Femur (tissue), 1 donor: Measurements from ENCODE around the gene DENND1A.

Experiments used
- DNase-seq: peaks from one replicate; pipeline ENCODE4 v3.0.0-alpha.2; 2017

The DENND1A gene

DNA sequence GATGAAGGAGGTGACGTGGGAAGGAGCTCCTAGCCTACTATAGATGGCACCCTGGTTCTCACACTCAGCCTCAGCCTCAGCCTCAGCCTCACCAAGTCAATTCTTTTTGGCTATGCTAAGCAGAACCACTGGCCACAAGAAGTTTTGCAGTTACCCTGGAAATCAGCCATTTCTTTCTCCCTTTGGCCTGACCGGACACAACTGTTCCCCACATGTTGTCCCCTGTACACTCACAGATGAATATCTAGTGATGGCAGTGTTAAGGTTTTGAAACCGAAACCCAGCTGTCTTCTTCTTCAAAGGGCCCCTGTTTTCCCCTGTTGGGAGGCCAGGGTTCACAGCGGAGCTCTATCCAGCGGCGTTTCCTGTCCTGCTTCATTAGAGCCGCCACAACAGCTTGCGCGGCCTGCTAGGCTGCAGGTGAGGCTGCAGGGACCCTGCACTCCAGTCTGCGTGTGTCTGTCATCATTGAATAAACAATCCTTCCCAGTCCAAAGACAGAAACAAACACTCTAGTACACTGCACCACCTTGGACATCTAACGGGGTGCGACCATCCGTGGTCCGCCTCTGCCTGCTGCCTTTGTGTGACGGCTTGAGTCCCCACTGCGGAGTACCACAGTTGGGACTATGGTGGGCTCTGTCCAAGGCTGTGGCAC, 250.5 kb downstream of the DENND1A start:
- peak; percentile 24 for DNase-seq

DNA sequence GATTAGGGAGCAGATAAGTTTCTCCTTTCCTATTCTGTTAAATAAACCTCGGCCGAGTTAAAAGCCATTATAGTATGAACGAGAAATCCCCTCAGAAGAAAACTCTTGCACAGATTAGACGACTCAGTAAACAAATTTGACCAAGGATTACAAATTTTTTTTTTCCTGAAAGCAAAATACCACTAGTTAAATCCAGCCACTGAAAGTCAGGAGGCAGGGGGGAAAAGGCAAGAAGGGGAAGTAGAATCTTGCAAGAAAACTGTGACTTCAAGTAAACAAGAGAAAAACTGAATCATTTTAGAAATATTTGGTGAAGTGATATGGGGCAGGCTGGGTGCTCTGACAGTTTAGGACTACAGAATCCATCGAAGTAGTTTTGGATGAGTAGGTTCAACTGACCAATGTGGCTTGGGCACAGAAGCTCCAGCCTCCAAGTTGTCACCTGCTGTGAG, 251.0 kb downstream of the DENND1A start:
- DNase-seq = no peak

DNA sequence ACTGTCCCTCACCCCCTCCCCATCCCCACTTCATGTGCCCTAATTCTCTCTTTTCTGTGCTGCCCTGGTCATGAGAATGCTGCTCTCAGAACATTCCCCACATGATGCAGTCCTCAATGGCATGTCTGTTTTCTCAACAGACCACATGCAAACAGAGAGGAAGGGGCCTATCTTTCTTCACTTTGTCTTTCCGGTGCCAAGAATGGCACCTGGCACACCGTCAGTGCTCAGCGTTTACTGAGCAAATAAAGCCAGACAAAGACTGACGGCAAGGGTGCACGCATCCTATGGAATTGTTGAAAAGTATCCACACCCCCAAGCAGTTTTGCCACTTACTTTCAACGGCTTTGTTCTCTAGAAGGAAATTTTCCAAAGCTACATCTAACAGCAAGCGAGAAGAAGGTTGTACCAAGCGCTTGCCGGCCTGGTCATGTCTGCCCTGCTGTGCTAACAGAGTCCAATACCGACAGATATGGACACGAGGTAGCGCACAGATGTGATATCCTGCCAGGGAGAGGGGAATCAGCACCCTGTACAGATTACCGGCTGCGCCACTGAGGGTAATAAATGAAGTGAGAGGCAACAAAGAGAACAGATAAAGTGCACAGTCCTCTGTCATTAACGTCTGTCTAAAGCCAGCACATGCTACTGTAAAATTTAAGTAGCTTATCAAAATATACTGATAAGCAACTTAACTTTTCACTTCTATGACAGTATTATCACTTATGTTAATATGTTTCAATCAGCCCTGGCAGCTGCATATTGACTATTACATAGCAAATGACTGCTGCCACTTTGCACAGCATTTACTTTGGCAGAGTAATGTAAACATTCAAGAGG, 251.7 kb downstream of the DENND1A start:
- no peak for DNase-seq

DNA sequence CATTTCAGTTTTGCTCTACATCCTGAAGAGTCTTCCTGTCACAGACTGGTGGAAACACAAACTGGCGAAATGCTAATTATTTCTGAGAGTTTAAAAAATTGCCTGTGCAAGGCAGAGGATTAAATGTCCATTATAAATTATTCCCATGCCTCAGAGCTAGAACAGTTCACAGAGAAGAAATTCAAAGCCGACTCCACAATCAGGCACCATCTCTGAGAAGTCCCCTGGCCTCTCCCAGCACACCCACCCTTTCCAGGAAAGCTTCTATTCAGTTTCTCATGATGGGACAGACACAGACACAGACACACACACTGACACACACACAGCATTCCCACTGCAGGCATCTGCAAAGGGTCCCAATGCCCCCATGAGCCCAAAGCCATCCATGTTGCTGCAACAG, 253.1 kb downstream of the DENND1A start:
- no peak for DNase-seq

DNA sequence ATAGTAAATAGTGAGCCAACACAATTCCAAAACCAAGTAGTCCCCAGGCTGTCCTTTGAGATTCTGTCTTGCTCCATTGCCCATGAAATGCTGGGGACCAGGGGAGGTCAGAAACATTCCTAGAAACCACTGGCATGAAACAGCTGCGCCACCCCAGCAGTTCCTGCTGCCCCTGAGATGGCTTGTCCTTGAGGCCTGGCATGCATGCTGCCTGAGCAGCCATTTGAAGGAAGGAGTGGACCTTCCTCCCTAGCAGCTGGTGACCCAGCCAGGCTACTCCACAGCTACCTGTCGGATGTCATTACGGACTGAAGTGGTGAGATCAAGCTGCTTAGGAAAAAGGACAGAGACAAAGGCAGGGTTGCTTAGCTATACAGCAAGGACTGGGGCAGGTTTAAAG, 260.6 kb downstream of the DENND1A start:
- DNase-seq = no peak

DNA sequence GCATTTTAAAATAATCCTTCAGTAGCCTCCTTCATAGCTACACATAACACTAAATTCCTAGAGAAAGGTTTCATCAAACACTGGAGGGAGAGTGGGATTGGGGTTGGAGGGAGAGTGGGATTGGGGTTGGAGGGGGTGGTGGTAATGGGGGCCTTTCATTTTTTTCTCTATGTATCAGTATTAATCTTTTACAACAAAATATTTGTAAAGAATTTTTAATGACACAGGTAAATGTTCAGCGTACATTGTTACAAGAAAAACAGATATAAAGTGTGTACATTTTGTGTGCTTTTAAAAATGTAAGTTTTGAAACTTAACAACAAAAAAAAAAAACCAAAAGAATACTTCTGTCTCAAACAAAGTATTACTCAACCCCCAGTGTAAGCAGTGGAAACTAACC, 266.4 kb downstream of the DENND1A start:
- DNase-seq = no peak

DNA sequence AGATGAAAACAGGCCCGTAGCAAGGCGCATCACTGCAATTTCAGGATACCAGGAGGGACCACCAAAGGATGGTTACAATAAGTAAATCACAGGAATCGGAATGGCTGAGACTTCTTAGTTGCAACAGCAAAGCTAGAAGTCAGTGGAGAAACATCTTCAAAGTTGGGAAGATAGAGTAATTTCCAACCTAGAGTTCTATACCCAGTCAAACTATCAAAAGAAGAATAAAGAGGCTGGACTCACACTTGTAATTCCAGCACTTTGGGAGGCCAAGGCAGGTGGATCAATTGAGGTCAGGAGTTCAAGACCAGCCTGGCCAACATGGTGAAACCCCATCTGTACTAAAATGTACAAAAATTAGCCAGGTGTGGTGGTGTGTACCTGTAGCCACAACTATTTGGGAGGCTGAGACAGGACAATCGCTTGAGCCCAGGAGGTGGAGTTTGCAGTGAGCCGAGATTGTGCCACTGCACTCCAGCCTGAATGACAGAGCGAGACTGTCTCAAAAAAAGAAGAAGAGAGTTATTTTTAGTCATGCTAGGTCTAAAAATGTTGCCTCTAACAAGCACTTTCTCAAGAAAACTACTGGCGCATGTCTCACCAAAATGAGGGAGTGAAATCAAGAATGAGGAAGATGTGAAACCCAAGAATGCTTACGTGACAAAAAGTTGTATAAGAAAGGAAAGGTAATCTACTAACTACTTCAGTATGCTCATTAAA, 267.7 kb downstream of the DENND1A start:
- no peak for DNase-seq

DNA sequence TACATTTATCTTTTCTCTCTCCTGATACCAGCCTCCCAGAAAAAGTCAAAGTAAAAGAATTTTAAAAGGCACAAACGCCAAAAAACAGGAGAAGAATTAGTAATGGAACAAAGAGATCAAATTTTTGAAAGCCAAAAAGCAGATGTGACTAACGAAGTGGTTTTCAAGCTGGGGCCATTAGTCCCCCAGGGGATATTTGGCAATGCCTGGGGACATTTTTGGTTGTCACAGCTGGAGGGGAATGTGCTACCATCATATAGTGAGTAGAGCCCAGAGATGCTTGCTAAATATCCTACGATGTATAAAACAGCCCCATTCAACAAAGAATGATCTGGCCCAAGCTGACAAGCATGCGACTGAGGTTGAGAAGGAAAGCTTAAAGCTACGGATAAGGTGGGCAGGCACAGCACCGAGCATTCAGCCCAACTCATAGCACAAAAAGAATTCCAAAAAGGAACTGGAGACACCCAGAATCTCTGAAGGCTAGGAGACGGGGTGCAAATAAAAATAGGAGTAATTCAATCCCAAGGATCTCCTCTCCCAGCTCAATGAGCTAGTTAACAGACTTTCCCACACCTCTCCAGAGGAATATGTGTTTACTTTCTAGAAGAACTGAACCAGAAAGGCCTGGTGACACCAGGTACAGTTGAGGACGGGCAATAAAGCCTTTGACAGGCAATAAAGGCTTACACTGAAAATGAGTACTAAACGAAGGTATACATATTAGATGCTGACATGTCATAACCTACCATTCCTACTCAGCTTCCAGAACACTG, 269.0 kb downstream of the DENND1A start:
- no peak for DNase-seq

DNA sequence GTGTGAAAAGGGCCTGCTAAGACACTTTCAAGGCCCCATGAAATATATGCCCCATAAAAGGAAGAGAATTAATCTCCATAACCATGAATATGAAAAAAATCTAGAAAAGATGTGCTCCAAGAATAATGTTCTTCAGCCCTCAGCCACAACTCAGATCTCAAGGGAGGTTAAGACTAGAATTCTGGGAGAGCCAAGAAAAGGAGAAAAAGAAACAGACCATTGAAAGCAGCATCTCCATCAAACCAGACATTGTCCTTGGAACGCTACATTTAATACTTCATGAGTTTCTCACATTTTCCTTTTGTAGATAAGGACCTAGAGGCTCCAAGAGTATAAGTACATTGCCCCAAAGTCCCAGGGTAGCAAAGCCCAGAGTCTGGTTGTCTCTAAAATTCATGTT, 270.6 kb downstream of the DENND1A start:
- DNase-seq = no peak

DNA sequence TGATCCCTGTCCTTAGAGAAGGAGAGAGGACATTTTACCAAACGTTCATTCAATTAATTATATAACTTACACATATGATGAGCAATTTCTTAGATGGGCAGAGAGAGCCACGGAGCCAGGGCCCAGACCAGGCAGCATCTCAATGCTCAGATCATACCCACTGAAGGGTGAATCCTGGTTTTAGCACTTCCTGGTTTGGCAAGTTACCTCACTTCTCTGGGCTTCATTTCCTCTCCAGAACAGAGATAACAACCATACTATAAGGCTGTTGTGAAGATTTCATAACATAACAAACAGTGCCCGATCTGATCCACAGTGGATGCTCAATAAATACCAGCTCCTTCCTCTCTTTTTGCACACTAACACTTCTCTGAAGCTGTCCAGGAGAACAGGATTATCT, 271.1 kb downstream of the DENND1A start:
- DNase-seq = no peak

DNA sequence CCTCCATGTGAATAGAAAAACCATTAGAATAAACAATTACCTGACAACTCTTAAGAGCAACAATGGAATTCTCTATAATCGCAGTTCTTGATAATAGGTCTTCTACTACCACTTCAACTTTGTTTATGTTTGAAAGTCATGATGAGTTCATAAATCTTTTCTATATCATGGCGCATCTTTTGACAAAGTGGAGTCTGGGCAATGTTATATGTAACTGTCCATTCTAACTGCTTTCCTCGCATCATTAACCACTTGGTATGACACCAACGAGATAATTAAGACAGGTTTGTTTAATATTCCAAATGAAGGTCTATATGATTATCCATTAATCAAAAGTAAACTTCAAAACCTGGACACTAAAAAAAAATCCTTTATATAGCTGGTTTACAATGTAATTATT, 272.0 kb downstream of the DENND1A start:
- DNase-seq = no peak

DNA sequence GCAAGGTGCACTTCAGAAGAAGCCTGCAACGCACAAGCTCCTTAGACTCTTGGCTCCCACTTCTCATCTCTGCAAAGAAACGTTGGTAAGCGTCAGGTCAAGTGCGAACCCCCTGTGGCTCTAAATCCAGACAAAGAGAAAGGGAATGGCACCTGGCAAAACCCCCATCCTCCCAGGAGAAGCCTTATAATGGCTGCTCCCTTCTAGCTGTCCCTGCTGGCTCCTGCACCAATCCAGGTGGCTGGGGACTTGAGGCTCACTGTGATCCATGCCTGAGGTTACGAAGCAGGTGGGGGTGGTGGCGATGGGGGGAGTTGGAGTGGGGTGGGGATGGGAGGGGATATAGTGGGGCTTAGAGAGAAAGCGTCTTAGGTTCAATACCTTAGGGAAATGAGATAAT, 272.8 kb downstream of the DENND1A start:
- no peak for DNase-seq

DNA sequence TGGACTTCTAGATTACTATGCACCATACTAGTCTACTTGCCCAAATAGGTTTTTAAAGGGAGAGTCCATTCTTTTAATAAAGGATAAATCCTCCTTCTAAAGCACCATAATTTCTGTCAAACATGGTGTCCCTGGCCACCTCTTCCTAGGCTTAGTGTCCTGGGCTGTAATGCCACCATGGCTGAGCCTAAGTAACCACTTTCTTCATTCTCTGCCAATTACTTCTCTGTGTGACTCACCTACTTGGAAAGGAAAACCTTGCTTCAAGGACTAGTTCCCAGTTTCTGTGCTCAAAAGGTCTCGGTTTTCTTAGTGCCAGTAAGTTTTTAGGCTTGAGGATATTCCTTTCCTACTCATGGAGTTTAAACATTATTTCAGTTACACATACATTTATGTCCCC, 273.4 kb downstream of the DENND1A start:
- DNase-seq = no peak

DNA sequence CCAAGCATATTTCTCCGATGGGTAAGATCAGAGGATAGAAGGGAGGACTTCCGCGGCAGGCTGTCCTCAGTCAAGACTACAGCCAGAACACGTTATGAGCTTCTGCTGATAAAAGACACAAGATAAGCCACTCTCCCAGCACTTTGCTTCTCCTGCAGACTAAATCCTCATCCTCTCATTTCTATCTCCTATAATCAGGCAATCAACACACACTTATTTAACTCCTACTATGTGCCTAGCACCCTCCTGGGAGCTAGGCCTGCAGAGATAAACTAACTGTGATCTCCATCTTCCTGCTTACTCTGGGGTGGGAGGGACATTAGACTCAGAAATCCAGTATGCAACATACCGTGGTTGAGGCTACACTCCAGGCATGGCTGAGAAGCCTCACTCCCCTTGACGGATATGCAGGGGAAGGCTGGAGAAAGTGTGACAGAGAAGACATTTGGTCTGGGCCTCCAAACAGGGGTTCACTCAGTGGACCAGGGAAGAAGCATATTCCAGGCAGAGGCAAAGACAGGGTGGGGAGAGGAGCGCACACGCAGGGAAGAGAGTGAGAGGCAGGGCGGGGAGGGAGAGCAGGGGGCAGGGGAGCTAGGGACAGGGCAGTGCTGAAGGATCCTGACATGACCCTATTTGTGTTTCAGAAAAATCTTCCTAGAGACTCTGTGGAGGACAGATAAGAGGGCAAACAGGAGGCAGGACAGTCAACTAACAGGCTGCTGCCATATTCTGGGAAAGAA, 274.1 kb downstream of the DENND1A start:
- no peak for DNase-seq

DNA sequence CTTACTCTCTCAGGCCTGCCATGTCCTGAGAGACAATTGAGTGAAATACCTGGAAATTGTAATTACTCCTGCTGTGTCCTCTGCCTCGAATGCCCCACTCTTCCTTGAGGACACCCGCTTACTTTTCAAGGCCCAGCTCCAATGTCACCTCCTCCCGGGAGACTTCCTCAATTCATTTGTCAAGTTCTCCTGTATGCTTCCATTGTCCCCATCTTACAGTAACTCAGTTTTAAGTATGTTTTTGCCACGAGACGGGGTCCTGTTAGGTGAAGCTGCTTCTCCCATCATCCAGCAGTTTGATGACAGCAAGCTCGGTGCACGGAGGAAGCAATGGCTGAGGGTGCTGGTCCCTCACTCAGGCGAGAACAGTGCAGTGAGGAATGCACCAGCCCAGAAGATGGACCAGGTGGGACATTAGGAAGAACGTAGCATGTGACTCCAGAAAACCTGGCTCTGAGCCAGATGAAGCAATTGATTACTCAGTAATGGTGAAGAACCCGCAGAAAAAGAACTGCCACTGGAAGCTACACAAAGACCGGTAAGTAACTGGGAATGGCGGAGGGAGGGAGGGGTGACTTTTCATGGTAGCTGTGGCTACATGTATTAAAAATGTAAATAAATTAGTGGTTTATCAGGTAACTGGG, 274.8 kb downstream of the DENND1A start:
- DNase-seq = no peak

DNA sequence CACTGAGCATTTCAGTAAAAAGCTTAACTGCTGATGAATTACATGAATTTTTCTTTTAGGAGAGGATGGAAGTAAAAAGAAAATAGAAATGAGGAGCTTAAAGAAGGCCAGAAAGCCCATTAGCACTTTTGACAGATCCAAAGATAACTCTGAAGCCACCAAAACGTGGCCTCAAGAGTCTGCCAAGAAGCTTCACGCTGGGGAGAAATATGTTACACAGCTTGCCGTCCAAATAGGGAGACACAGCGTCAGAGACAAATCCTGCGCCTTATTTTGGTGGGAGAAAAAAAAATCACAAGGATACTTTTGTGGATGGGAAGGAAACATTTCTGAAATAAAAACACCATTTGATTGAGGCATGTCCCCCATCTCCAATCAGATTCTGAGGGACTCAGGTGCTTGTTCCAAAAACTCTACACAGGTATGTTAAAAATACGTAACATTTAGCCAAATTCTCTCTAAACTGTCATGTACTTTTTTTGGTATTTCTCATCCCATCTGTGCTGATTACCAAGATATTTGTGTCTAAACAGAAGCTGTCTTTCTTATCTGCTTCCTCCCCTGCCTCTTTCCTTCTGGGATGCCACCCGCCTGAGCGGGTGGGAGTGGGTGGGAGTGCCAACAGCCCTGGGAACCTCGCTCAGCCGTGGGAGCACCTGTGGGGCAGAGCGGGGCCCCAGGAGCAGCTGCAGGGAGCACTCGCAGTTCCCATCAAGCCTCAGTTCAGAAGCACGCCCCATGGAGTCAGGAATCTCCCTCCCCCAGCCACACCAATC, 275.5 kb downstream of the DENND1A start:
- DNase-seq = no peak

DNA sequence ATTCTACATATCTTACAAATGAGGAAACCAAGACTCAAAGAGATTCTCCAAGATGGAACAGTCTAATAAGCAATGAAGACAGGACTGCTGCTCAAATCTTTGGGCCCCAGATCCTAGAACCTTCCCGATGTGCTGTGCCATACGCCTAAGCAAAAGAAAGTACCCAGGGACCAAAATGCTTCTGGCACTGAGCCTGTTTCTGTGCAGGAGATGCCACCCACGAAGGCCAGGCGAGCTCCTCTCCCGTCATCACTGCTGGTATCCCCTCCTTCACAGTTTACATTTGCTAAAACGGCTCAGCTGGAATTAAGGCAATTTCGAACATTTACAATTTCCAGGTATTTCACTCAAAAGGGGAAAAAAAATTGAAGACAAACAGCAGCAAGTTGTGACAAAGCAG, 277.5 kb downstream of the DENND1A start:
- DNase-seq = no peak

DNA sequence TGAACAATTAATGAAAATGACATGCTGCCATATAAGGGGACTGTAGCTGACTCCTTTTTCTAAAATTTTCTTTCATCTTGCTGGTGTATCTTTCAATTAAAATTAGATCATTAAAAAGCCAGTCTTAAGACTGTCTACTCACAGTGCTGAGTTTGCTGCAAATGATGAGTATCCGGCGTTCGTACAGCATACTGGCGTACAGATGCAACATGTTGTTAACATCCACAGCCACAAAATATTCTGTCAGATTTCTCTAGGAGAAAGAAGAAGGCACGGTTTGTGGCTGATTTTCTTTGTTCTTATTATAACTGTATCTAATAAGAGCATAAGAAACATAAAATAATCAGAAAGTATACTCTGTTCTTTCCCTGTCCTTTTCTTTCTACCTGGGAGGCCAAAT, 278.1 kb downstream of the DENND1A start:
- DNase-seq = no peak

DNA sequence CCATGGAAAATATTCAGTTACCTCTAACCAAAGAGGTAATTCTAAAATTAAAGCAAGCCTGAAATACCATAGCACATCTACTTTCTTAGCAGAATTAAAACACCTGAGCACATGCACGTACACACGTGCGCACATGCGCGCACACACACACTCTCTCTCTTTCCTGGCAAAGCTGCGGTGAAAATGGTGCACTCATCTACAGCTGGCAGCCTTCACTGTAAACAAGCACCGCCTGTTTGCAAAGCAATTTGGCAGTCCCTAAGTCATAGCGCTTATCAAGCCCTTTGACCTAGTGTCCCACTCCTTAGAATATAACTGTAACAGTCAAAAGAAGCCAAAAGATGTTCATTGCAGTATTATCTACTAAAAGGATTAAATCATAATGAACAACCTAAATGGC, 278.7 kb downstream of the DENND1A start:
- no peak for DNase-seq

DNA sequence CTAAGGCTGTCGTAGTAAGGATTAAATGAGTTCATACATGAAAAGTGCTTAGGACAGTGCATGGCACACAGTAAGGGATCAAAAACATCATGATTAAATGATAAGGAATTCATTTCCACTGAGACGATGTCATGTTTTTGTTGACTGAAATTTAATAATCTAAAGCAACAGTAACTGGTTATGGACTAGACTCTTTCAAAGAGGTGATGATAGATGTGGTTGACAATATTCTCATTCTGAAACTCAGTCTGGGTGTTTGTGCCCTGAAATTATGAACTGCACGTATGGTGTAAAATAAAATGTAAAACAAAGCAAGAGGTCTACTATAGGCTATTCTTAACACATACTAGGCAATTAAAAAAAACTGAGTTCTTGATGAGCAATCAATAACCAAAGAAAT, 280.0 kb downstream of the DENND1A start:
- no peak for DNase-seq

DNA sequence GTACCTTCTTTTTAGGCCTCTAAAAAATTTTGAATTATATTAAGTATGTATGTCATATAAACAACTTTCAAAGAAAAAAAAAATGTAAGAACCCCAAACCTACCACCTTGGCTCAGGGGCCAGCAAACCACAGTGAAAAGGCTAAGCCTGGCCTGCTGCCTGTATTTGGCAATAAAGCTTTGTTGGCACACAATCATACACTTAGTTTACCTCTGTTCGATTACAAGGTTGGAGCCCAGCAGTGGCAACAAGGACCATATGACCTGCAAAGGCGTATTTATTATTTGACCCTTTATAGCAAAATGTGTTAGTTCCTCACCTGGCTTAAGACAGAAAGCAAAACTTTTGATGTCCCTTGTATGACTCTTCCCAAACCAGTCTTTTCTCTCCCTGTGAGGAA, 282.8 kb downstream of the DENND1A start:
- DNase-seq = no peak
